ENCODE results near the gene ANKRD16.

DNA sequence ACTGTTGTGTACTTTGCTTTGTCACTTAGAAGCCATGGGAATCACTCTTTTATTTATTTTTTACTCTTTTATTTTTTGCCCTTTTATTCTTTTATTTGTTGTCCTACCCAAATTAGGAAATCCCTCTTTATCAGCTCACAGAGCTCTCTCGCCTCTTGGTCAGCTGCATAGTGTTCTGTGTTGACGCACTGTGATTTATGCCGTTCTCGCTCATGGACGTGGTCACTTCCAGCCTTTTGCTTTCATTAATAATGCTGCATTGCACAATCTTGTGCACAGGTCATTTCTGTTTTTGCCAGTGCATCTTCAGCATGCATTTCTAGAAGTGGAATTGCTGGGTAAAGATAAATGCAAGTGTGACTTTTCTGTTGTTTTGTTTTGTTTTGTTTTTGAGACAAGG lies 42.7 kb upstream of the ANKRD16 start:
- TF ChIP-seq KDM5A (IDR thresholded peaks at IDR 0.05; ENCODE audit: low read length) (no peak), POLR2A (IDR thresholded peaks at IDR 0.05; ENCODE audit: control extremely low read depth in 1 of 2, low read depth in 2 of 2, low read length in 2 of 2) (no peak), TAF7 (optimal IDR thresholded peaks at IDR 0.05; ENCODE audit: borderline replicate concordance, low read depth, low read length) (no peak), EZH2 (IDR thresholded peaks at IDR 0.05; ENCODE audit: low read depth, low read length, severe bottlenecking) (no peak), EGR1 (IDR thresholded peaks at IDR 0.05; ENCODE audit: borderline replicate concordance, low read depth, low read length) (no peak), GABPA (IDR thresholded peaks at IDR 0.05; ENCODE audit: borderline replicate concordance, insufficient read depth, low read length) (no peak), CHD2 (IDR thresholded peaks at IDR 0.05; ENCODE audit: low read length) (no peak), TAF1 (IDR thresholded peaks at IDR 0.05; ENCODE audit: low read depth, low read length) (no peak), ZNF274 (IDR thresholded peaks at IDR 0.05; ENCODE audit: borderline replicate concordance, extremely low read depth, low read length) (no peak), POLR2AphosphoS5 (IDR thresholded peaks at IDR 0.05; ENCODE audit: low read depth, low read length) (no peak)
- TF ChIP-seq, protein P1, sequence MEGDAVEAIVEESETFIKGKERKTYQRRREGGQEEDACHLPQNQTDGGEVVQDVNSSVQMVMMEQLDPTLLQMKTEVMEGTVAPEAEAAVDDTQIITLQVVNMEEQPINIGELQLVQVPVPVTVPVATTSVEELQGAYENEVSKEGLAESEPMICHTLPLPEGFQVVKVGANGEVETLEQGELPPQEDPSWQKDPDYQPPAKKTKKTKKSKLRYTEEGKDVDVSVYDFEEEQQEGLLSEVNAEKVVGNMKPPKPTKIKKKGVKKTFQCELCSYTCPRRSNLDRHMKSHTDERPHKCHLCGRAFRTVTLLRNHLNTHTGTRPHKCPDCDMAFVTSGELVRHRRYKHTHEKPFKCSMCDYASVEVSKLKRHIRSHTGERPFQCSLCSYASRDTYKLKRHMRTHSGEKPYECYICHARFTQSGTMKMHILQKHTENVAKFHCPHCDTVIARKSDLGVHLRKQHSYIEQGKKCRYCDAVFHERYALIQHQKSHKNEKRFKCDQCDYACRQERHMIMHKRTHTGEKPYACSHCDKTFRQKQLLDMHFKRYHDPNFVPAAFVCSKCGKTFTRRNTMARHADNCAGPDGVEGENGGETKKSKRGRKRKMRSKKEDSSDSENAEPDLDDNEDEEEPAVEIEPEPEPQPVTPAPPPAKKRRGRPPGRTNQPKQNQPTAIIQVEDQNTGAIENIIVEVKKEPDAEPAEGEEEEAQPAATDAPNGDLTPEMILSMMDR (IDR thresholded peaks at IDR 0.05; ENCODE audit: control extremely low read depth in 1 of 3, insufficient read depth in 1 of 3, low read depth in 1 of 3, low read length in 3 of 3) = no peak
